H1 (cell line): ENCODE measurements around the gene DLG5. TPM values are rescaled to one million over a fixed set of nuclear protein-coding genes. Genes with fewer than 3 reads are reported as not detected.

Experiments used
- CTCF ChIA-PET: fragments of 300-600 bp; sonication (Branson Sonifier 250); formaldehyde crosslinking; loops from one replicate; lab custom pipeline; 2021; ENCODE audit not compliant: partially characterized antibody; lab: Charles Lee
- POLR2A ChIA-PET: fragments of 300-600 bp; sonication (Branson Sonifier 250); formaldehyde crosslinking; loops from one replicate; lab custom pipeline; 2021; ENCODE audit warnings: inconsistent platforms; ENCODE audit not compliant: partially characterized antibody; lab: Charles Lee
- DNase-seq, 2 experiments: peaks; one replicate each; pipeline versions ENCODE4 v3.0.0 to v3.0.0-alpha.2; 2010 to 2022; ENCODE audit warnings: low spot score in 2 of 2, low read depth in 1 of 2, mixed read lengths in 1 of 2
- FAIRE-seq: peaks from 2 replicates; lab custom pipeline; 2011; peaks lifted over from hg19 to GRCh38; lab: Jason Lieb, UNC
- H2AFZ ChIP-seq: 2 replicates; pipeline ENCODE4 v1.8.1; 2012; ENCODE audit warnings: low read length, inconsistent platforms
- H2AK5ac ChIP-seq: 2 replicates; pipeline ENCODE4 v1.6.1; 2013; ENCODE audit warnings: low read depth, low read length
- H2BK120ac ChIP-seq: replicated peaks from 2 replicates; pipeline ENCODE3; 2013; ENCODE audit warnings: low read depth, low read length, inconsistent platforms
- H2BK12ac ChIP-seq: 2 replicates; pipeline ENCODE4 v1.6.1; 2013; ENCODE audit warnings: low read depth, low read length
- H2BK15ac ChIP-seq: 2 replicates; pipeline ENCODE4 v1.6.1; 2013; ENCODE audit warnings: low read length
- H2BK20ac ChIP-seq: 2 replicates; pipeline ENCODE4 v1.6.1; 2013; ENCODE audit warnings: low read length
- H2BK5ac ChIP-seq: 2 replicates; pipeline ENCODE4 v1.6.1; 2013; ENCODE audit warnings: low read depth, low read length
- H3K14ac ChIP-seq: 2 replicates; pipeline ENCODE4 v1.6.1; 2013; ENCODE audit warnings: inconsistent platforms; ENCODE audit not compliant: insufficient read length
- H3K18ac ChIP-seq: 2 replicates; pipeline ENCODE4 v1.6.1; 2013; ENCODE audit warnings: low read length; ENCODE audit errors: extremely low read depth
- H3K23ac ChIP-seq: 2 replicates; pipeline ENCODE4 v1.6.1; 2013; ENCODE audit warnings: inconsistent platforms; ENCODE audit not compliant: insufficient read length
- H3K23me2 ChIP-seq: 2 replicates; pipeline ENCODE4 v1.6.1; 2013; ENCODE audit warnings: low read depth, low read length
- H3K27ac ChIP-seq: 2 replicates; pipeline ENCODE4 v1.6.1; 2011; ENCODE audit warnings: low read depth, low read length, inconsistent platforms
- H3K27me3 ChIP-seq, 4 experiments: replicated peaks in 1 of 4; 1 replicate in 1 of 4; 2 replicates in 3 of 4; pipeline versions ENCODE4 v1.6.1 to v1.8.1; 2011 to 2013; ENCODE audit warnings: low read length in 3 of 4, mild to moderate bottlenecking in 3 of 4, inconsistent platforms in 2 of 4, mixed read lengths in 2 of 4, moderate library complexity in 1 of 4; ENCODE audit not compliant: control insufficient read depth in 3 of 4, insufficient read depth in 3 of 4; ENCODE audit errors: extremely low read depth in 1 of 4
- H3K36me3 ChIP-seq, 4 experiments: 2 replicates each; pipeline versions ENCODE4 v1.6.1 to v1.8.1; 2011 to 2013; ENCODE audit warnings: mild to moderate bottlenecking in 4 of 4, low read length in 3 of 4, moderate library complexity in 2 of 4, control low read depth in 1 of 4, inconsistent platforms in 1 of 4; ENCODE audit not compliant: insufficient read depth in 4 of 4, control insufficient read depth in 2 of 4
- H3K4ac ChIP-seq: replicated peaks from 2 replicates; pipeline ENCODE3; 2013; ENCODE audit warnings: low read length, low read depth, mixed read lengths, inconsistent platforms; ENCODE audit not compliant: insufficient read length
- H3K4me1 ChIP-seq, 4 experiments: replicated peaks in 1 of 4; 1 replicate in 1 of 4; 2 replicates in 3 of 4; pipeline versions ENCODE4 v1.6.1 to v1.8.1; 2011 to 2013; ENCODE audit warnings: low read length in 3 of 4, inconsistent platforms in 2 of 4, mixed read lengths in 1 of 4; ENCODE audit not compliant: insufficient read depth in 4 of 4, control insufficient read depth in 3 of 4
- H3K4me2 ChIP-seq, 2 experiments: 2 replicates each; pipeline versions ENCODE4 v1.6.1 to v1.8.1; 2011 to 2013; ENCODE audit warnings: low read depth in 2 of 2, low read length in 2 of 2, control low read depth in 1 of 2, inconsistent platforms in 1 of 2, mild to moderate bottlenecking in 1 of 2; ENCODE audit not compliant: insufficient read depth in 1 of 2
- H3K4me3 ChIP-seq, 4 experiments: fragments of 200-600, 300-600 bp in 1 of 4; sonication (generic), shearing (Covaris generic), sonication (Bioruptor Twin) in 1 of 4; 2 replicates each; pipeline versions ENCODE4 v1.5.1 to v1.8.1; 2011 to 2016; ENCODE audit warnings: low read length in 4 of 4, low read depth in 3 of 4, control low read depth in 2 of 4, inconsistent platforms in 2 of 4, mild to moderate bottlenecking in 2 of 4, mixed read lengths in 1 of 4, moderate library complexity in 1 of 4; ENCODE audit not compliant: insufficient read depth in 2 of 4; ENCODE audit errors: extremely low read depth in 1 of 4
- H3K56ac ChIP-seq: replicated peaks from 2 replicates; pipeline ENCODE3; 2013; ENCODE audit warnings: low read depth, mild to moderate bottlenecking, mixed read lengths, low read length, inconsistent platforms; ENCODE audit not compliant: insufficient read length
- H3K79me1 ChIP-seq: 2 replicates; pipeline ENCODE4 v1.6.1; 2013; ENCODE audit warnings: low read depth, low read length, control low read depth
- H3K79me2 ChIP-seq, 2 experiments: 2 replicates each; pipeline versions ENCODE4 v1.6.1 to v1.8.1; 2012 to 2013; ENCODE audit warnings: low read length in 2 of 2, mild to moderate bottlenecking in 2 of 2, inconsistent platforms in 1 of 2; ENCODE audit not compliant: insufficient read depth in 2 of 2, control insufficient read depth in 1 of 2
- H3K9ac ChIP-seq, 4 experiments: replicated peaks in 1 of 4; 1 replicate in 1 of 4; 2 replicates in 3 of 4; pipeline versions ENCODE4 v1.6.1 to v1.8.1; 2011 to 2013; ENCODE audit warnings: low read depth in 3 of 4, low read length in 3 of 4, control low read depth in 2 of 4, mild to moderate bottlenecking in 2 of 4, moderate library complexity in 2 of 4, inconsistent platforms in 1 of 4; ENCODE audit errors: extremely low read depth in 1 of 4
- H3K9me3 ChIP-seq, 2 experiments: 2 replicates each; pipeline versions ENCODE4 v1.6.1 to v1.8.1; 2012 to 2013; ENCODE audit warnings: mild to moderate bottlenecking in 2 of 2, moderate library complexity in 2 of 2, control low read depth in 1 of 2, inconsistent platforms in 1 of 2, low read depth in 1 of 2, low read length in 1 of 2, mixed read lengths in 1 of 2; ENCODE audit not compliant: insufficient read depth in 2 of 2
- H4K20me1 ChIP-seq, 2 experiments: replicated peaks in 1 of 2; 2 replicates each; pipeline versions ENCODE3 to v1.8.1; 2011 to 2013; ENCODE audit warnings: inconsistent platforms in 2 of 2, low read length in 2 of 2, mild to moderate bottlenecking in 1 of 2; ENCODE audit not compliant: insufficient read depth in 2 of 2, control insufficient read depth in 1 of 2
- H4K5ac ChIP-seq: 2 replicates; pipeline ENCODE4 v1.6.1; 2013; ENCODE audit warnings: low read length, low read depth, mixed read lengths, inconsistent platforms; ENCODE audit not compliant: insufficient read length
- H4K8ac ChIP-seq: 2 replicates; pipeline ENCODE4 v1.8.0; 2013; ENCODE audit warnings: mild to moderate bottlenecking, moderate library complexity, low read length, inconsistent platforms; ENCODE audit not compliant: insufficient read depth; ENCODE audit errors: extremely low read depth
- H4K91ac ChIP-seq: replicated peaks from 2 replicates; pipeline ENCODE3; 2013; ENCODE audit warnings: low read length, mixed read lengths, inconsistent platforms; ENCODE audit not compliant: insufficient read length
- ATF2 ChIP-seq: IDR thresholded peaks from 2 replicates; pipeline ENCODE4 v1.6.1; 2012; ENCODE audit warnings: low read length, inconsistent platforms
- CBX5 ChIP-seq: fragments of 300-800, 300-1000 bp; sonication (generic); IDR thresholded peaks from 2 replicates; pipeline ENCODE4 v1.7.1; 2016; ENCODE audit warnings: antibody characterized with exemption, low read length, low read depth
- CEBPB ChIP-seq: IDR thresholded peaks from 2 replicates; pipeline ENCODE4 v1.6.1; 2012; ENCODE audit warnings: low read depth, low read length
- GABPA ChIP-seq: IDR thresholded peaks from 2 replicates; pipeline ENCODE4 v1.6.1; 2011; ENCODE audit warnings: mild to moderate bottlenecking, low read length, moderate library complexity, borderline replicate concordance; ENCODE audit not compliant: insufficient read depth
- POLR2AphosphoS5 ChIP-seq: IDR thresholded peaks from 2 replicates; pipeline ENCODE4 v1.6.1; 2011; ENCODE audit warnings: low read depth, low read length
- POU5F1 ChIP-seq: IDR thresholded peaks from 2 replicates; pipeline ENCODE4 v1.6.1; 2011; ENCODE audit warnings: low read depth, mild to moderate bottlenecking, low read length, moderate library complexity
- RAD21 ChIP-seq, 2 experiments: IDR thresholded peaks in 1 of 2; conservative IDR thresholded peaks in 1 of 2; 2 replicates each; pipeline ENCODE4 v1.6.1; 2011; ENCODE audit warnings: low read depth in 2 of 2, low read length in 2 of 2, improper control_type of control experiment in 1 of 2, inconsistent platforms in 1 of 2, mild to moderate bottlenecking in 1 of 2, moderate library complexity in 1 of 2
- RNF2 ChIP-seq: fragments of 200-900, 300-1000 bp; sonication (generic); IDR thresholded peaks from 2 replicates; pipeline ENCODE4 v1.7.1; 2016; ENCODE audit warnings: borderline replicate concordance, low read depth, mild to moderate bottlenecking, antibody characterized with exemption, low read length; ENCODE audit not compliant: poor library complexity, severe bottlenecking; ENCODE audit errors: missing control alignments
- TBP ChIP-seq: IDR thresholded peaks from 2 replicates; pipeline ENCODE4 v1.6.1; 2011; ENCODE audit warnings: low read depth, low read length, improper control_type of control experiment
- TCF12 ChIP-seq: IDR thresholded peaks from 2 replicates; pipeline ENCODE4 v1.6.1; 2011; ENCODE audit warnings: low read depth, mild to moderate bottlenecking, low read length
- TEAD4 ChIP-seq: IDR thresholded peaks from 2 replicates; pipeline ENCODE4 v1.6.1; 2012; ENCODE audit warnings: low read depth, low read length, inconsistent platforms, mixed read lengths
- ZNF274 ChIP-seq: IDR thresholded peaks from 2 replicates; pipeline ENCODE4 v1.7.0; 2012; ENCODE audit warnings: low read length, borderline replicate concordance; ENCODE audit errors: extremely low read depth
- WGBS, 2 experiments: shearing (Covaris generic) in 1 of 2; methylation state at CpG; one replicate each; pipeline versions ENCODE4 v1.1.6 to v1.1.7; 2013 to 2015; ENCODE audit warnings: low lambda C conversion rate in 2 of 2, mixed read lengths in 2 of 2, inconsistent platforms in 1 of 2, low coverage in 1 of 2, missing lambda C conversion rate in 1 of 2; ENCODE audit not compliant: insufficient replicate concordance in 2 of 2, insufficient coverage in 1 of 2, insufficient read length in 1 of 2; ENCODE audit errors: extremely low coverage in 1 of 2, missing lambda C conversion rate in 1 of 2; 5-methylcytosine and 5-hydroxymethylcytosine counted together
- polyA plus RNA-seq, 7 experiments: library from polyadenylated mRNA; depleted of rRNA in 3 of 7; stranded (reverse) in 5 of 7; unstranded in 2 of 7; fragments of >200 nt in 5 of 7; fragments of 200-250 nt in 2 of 7; gene quantifications; 1 replicate in 5 of 7; 2 replicates in 1 of 7; 4 replicates in 1 of 7; pipeline versions ENCODE4 v1.2.1 to v1.2.3, GENCODE V29; 2011 to 2013; ENCODE audit warnings: missing spikeins in 2 of 7, mixed read lengths in 2 of 7
- total RNA-seq: library from RNA; stranded (reverse); fragmentation: NEBNext Ultra II Directional; extraction: Animal tissue kit (Norgen Biotek cat#: 25700); gene quantifications from 2 replicates; pipeline ENCODE4 v1.2.1, GENCODE V29; 2021

Gene DLG5
- total and polyA plus RNA-seq, 2 of the 8 experiments (the other 6 are each of a cell fraction or from before 2014, with no cell fraction given), result 15.6 to 71.4 TPM

- H3K23me2 ChIP-seq, result no peaks in the 10 kb centered on the region
- peaks cover 11% of the 10 kb centered on the region for H3K79me1 ChIP-seq
- peaks cover 0 to 4% (median 3%) of the 10 kb centered on the region in 4 experiments; a peak in 4 of 7 replicates for H3K4me1 ChIP-seq
- H3K56ac ChIP-seq, result no peak overlapping the region
- H3K9ac ChIP-seq, result no peak overlapping the region
- no peaks in the 10 kb centered on the region for H3K36me3 ChIP-seq
- no peak overlapping the region for H4K5ac ChIP-seq
- H2BK20ac ChIP-seq, result no peak overlapping the region
- H3K4me3 ChIP-seq, result no peak overlapping the region
- DNase-seq, result no peak
- H2BK5ac ChIP-seq, result no peak overlapping the region; the same call in 1 of the 2 replicates
- no peak overlapping the region for H3K4ac ChIP-seq
- ChIA-PET CTCF (interaction anchor here (0.6 to 5.1 kb wide), 10 partner anchors 13 to 76 kb away, joined by 3 to 38 read pairs (median 6); partner anchors contain the start of gene DLG5), POLR2A (interaction anchor here (1.4 to 2.0 kb wide), 2 partner anchors 13 to 19 kb away, joined by 3 to 19 read pairs; partner anchors contain the start of gene DLG5)
- H3K23ac ChIP-seq, result no peak overlapping the region
- no peak for FAIRE-seq
- H3K79me2 ChIP-seq, result peaks cover 3 to 97% of the 10 kb centered on the region in 2 experiments
- H3K9me3 ChIP-seq, result no peaks in the 10 kb centered on the region
- H2BK15ac ChIP-seq, result no peak overlapping the region
- WGBS, 2 experiments, result 86% methylated on average over 2 of the region's 2 CpGs; no CpG with 5 or more reads in 1 of the 2 experiments
- H3K27me3 ChIP-seq, result no peaks in the 10 kb centered on the region
- H2AFZ ChIP-seq, result no peak overlapping the region
- H4K20me1 ChIP-seq, result peaks cover 2% of the 10 kb centered on the region in 2 experiments
- no peak overlapping the region for H4K8ac ChIP-seq
- no peak overlapping the region for H2BK12ac ChIP-seq
- H2AK5ac ChIP-seq, result no peak overlapping the region
- no peak overlapping the region for H3K18ac ChIP-seq
- H3K4me2 ChIP-seq, result no peak overlapping the region
- no peak overlapping the region for H4K91ac ChIP-seq
- H3K14ac ChIP-seq, result no peak overlapping the region
- no peak overlapping the region for H3K27ac ChIP-seq
- H2BK120ac ChIP-seq, result no peak overlapping the region
- TF ChIP-seq POU5F1 (no peak), GABPA (no peak), CEBPB (no peak), ZNF274 (no peak), POLR2AphosphoS5 (no peak), TEAD4 (no peak), CBX5 (no peak), RNF2 (no peak), TBP (no peak), ATF2 (no peak), RAD21 (IDR thresholded peaks at IDR 0.05 in 1 of 2, conservative IDR thresholded peaks at IDR 0.05 in 1 of 2; ENCODE audit: low read depth in 2 of 2, low read length in 2 of 2) (no peak), TCF12 (no peak)
These were observed 14.0 kb downstream of the DLG5 start for GRCh38 chr10:77912576-77912975.
